ENCODE measurements around the gene FSHR.

GRCh38 chr2:49003201-49003600 lies 151.1 kb downstream of the FSHR start:
- no peak for TF ChIP-seq POLR2A (IDR thresholded peaks at IDR 0.05)
- no peak for TF ChIP-seq CTCF (IDR thresholded peaks at IDR 0.05)
